HepG2 (cell line): Measurements from ENCODE around the gene VGLL3. TPM values are rescaled to one million over a fixed set of nuclear protein-coding genes. Genes with fewer than 3 reads are reported as not detected.

Experiments used
- ATAC-seq: fragments of 200-7000 bp; cut with Tn5 transposase; 3 replicates; pipeline ENCODE4 v1.9.1; 2020; ENCODE audit warnings: mild to moderate bottlenecking, moderate library complexity
- BruUV-seq: library from RNA; stranded (reverse); fragments of 400-500 nt; replicated peaks from 2 replicates; lab custom pipeline; 2021; lab: Mats Ljungman, UMichigan
- CTCF ChIA-PET: fragments of 300-600 bp; formaldehyde crosslinking; extraction: SDS; loops from one replicate; lab custom pipeline; 2021; ENCODE audit warnings: low total read pairs, inconsistent platforms, low intra/inter-chr PET ratio; lab: Yijun Ruan, JAX
- POLR2A ChIA-PET: fragments of 350-600 bp; sonication (Branson Sonifier 250); formaldehyde crosslinking; loops from one replicate; lab custom pipeline; 2020; ENCODE audit warnings: antibody characterized with exemption, inconsistent platforms; lab: Yijun Ruan, JAX
- DNase-seq: peaks from one replicate; pipeline ENCODE4 v3.0.0-alpha.2; 2015; ENCODE audit warnings: low spot score
- FAIRE-seq: peaks from 3 replicates; lab custom pipeline; 2011; peaks lifted over from hg19 to GRCh38; lab: Jason Lieb, UNC
- H2AFZ ChIP-seq: one replicate; pipeline ENCODE4 v1.6.1; 2011; ENCODE audit warnings: low read length, inconsistent platforms
- H3K27ac ChIP-seq: fragments of 300-600 bp; 3 replicates; pipeline ENCODE4 v1.8.0; 2011; ENCODE audit warnings: mixed run types, mild to moderate bottlenecking, mixed read lengths, low read length, inconsistent platforms; ENCODE audit not compliant: insufficient read depth; ENCODE audit errors: extremely low read length
- H3K27me3 ChIP-seq, 2 experiments: fragments of 200-600 bp in 1 of 2; 2 replicates in 1 of 2; 3 replicates in 1 of 2; pipeline versions ENCODE4 v1.6.0 to v1.8.0; 2011; ENCODE audit warnings: low read length in 2 of 2, mild to moderate bottlenecking in 2 of 2, moderate library complexity in 2 of 2, inconsistent platforms in 1 of 2; ENCODE audit not compliant: insufficient read depth in 2 of 2, control insufficient read depth in 1 of 2
- H3K36me3 ChIP-seq, 2 experiments: fragments of 200-600 bp in 1 of 2; replicated peaks in 1 of 2; 2 replicates in 1 of 2; 3 replicates in 1 of 2; pipeline versions ENCODE4 v1.5.1 to v1.8.0; 2011; ENCODE audit warnings: low read length in 2 of 2, inconsistent platforms in 1 of 2; ENCODE audit not compliant: insufficient read depth in 2 of 2, control insufficient read depth in 1 of 2
- H3K4me1 ChIP-seq: 2 replicates; pipeline ENCODE4 v1.5.1; 2012; ENCODE audit warnings: low read length, inconsistent platforms; ENCODE audit not compliant: insufficient read depth
- H3K4me2 ChIP-seq: 2 replicates; pipeline ENCODE4 v1.6.0; 2011; ENCODE audit warnings: low read depth, low read length, inconsistent platforms
- H3K4me3 ChIP-seq, 3 experiments: fragments of 200-600 bp in 1 of 3; sonication (generic), shearing (Covaris generic) in 1 of 3; replicated peaks in 1 of 3; 2 replicates each; pipeline ENCODE4 v1.5.1; 2011 to 2016; ENCODE audit warnings: low read length in 3 of 3, inconsistent platforms in 2 of 3, low read depth in 2 of 3, mild to moderate bottlenecking in 2 of 3, control low read depth in 1 of 3, mixed read lengths in 1 of 3; ENCODE audit not compliant: insufficient read depth in 1 of 3
- H3K79me2 ChIP-seq: one replicate; pipeline ENCODE4 v1.6.1; 2011; ENCODE audit warnings: low read length, inconsistent platforms; ENCODE audit not compliant: insufficient read depth
- H3K9ac ChIP-seq: 2 replicates; pipeline ENCODE4 v1.6.0; 2011; ENCODE audit warnings: mild to moderate bottlenecking, low read depth, low read length, inconsistent platforms; ENCODE audit not compliant: insufficient read depth
- H3K9me3 ChIP-seq: 2 replicates; pipeline ENCODE4 v1.5.1; 2012; ENCODE audit warnings: mild to moderate bottlenecking, low read length
- H4K20me1 ChIP-seq: 2 replicates; pipeline ENCODE4 v1.6.0; 2011; ENCODE audit warnings: inconsistent platforms, mild to moderate bottlenecking, low read length, moderate library complexity; ENCODE audit not compliant: insufficient read depth
- CSRNP2 ChIP-seq: sonication (generic); formaldehyde crosslinking; conservative IDR thresholded peaks from 2 replicates; pipeline ENCODE4 v1.8.0; 2022; ENCODE audit warnings: low read depth, missing genetic modification reagents
- ESRRA ChIP-seq: sonication (generic); formaldehyde crosslinking; IDR thresholded peaks from 2 replicates; pipeline ENCODE4 v1.5.1; 2020; ENCODE audit warnings: mild to moderate bottlenecking, low read depth, missing genetic modification reagents
- HIVEP1 ChIP-seq: sonication (generic); formaldehyde crosslinking; IDR thresholded peaks from 2 replicates; pipeline ENCODE4 v1.4.0; 2020; ENCODE audit warnings: mild to moderate bottlenecking, missing genetic modification reagents
- HNF4G ChIP-seq, 2 experiments: sonication (generic) in 1 of 2; formaldehyde crosslinking in 1 of 2; IDR thresholded peaks; 2 replicates each; pipeline versions ENCODE4 v1.4.0 to v1.6.1; 2011 to 2020; ENCODE audit warnings: borderline replicate concordance in 2 of 2, low read depth in 2 of 2, mild to moderate bottlenecking in 2 of 2, low read length in 1 of 2, missing genetic modification reagents in 1 of 2, moderate library complexity in 1 of 2
- ISX ChIP-seq: sonication (generic); formaldehyde crosslinking; conservative IDR thresholded peaks from 2 replicates; pipeline ENCODE4 v1.5.0; 2020; ENCODE audit warnings: missing genetic modification reagents
- KDM4B ChIP-seq: sonication (generic); formaldehyde crosslinking; IDR thresholded peaks from 2 replicates; pipeline ENCODE4 v1.4.0; 2020; ENCODE audit warnings: missing genetic modification reagents
- KIAA2018 ChIP-seq: sonication (generic); formaldehyde crosslinking; IDR thresholded peaks from 2 replicates; pipeline ENCODE4 v1.5.0; 2020; ENCODE audit warnings: mild to moderate bottlenecking, missing genetic modification reagents, borderline replicate concordance
- SALL1 ChIP-seq: sonication (generic); formaldehyde crosslinking; IDR thresholded peaks from 2 replicates; pipeline ENCODE4 v1.8.0; 2022; ENCODE audit warnings: mild to moderate bottlenecking, missing genetic modification reagents
- SIN3A ChIP-seq: IDR thresholded peaks from 2 replicates; pipeline ENCODE4 v1.6.1; 2011; ENCODE audit warnings: low read depth, mild to moderate bottlenecking, control low read depth, low read length, borderline replicate concordance
- THRA ChIP-seq: sonication (generic); formaldehyde crosslinking; IDR thresholded peaks from 2 replicates; pipeline ENCODE4 v1.4.0; 2020; ENCODE audit warnings: missing genetic modification reagents, borderline replicate concordance
- WGBS: methylation state at CpG from one replicate; pipeline ENCODE4 v1.1.6; 2017; ENCODE audit warnings: low lambda C conversion rate; 5-methylcytosine and 5-hydroxymethylcytosine counted together
- in situ Hi-C: cut with HindIII; loops from 2 replicates; pipeline ENCODE4 v1.10.0; 2017; ENCODE audit warnings: low pct_unique_long_range_greater_than_20kb; ENCODE audit not compliant: extremely low pct_ligation_motif_present
- intact Hi-C: fragments of 100-400 bp; cut with micrococcal nuclease; formaldehyde crosslinking; loops from one replicate; pipeline ENCODE4 v1.10.0; 2022; ENCODE audit not compliant: unreplicated experiment
- polyA plus RNA-seq, 8 experiments: library from polyadenylated mRNA; depleted of rRNA in 3 of 8; stranded (reverse) in 7 of 8; unstranded in 1 of 8; fragments of >200 nt; fragmentation: Illumina TruSeq in 4 of 8; extraction: Trizol in 4 of 8; gene quantifications; 2 replicates each; pipeline versions ENCODE4 v1.2.1 to v1.2.3, GENCODE V29; 2011 to 2016; ENCODE audit warnings: low read depth in 4 of 8, missing spikeins in 1 of 8, mixed read lengths in 1 of 8; ENCODE audit not compliant: insufficient read depth in 1 of 8
- total RNA-seq, 5 experiments: library from RNA; depleted of rRNA; stranded (reverse); fragments of >200 nt; fragmentation: Illumina TruSeq; extraction: Trizol; gene quantifications; 2 replicates each; pipeline ENCODE4 v1.2.3, GENCODE V29; 2016; ENCODE audit warnings: low read depth in 1 of 5

VGLL3 gene
- total and polyA plus RNA-seq, 2 of the 13 experiments (the other 11 are each of a cell fraction or from before 2014, with no cell fraction given) = 0.03 to 0.07 TPM

DNA sequence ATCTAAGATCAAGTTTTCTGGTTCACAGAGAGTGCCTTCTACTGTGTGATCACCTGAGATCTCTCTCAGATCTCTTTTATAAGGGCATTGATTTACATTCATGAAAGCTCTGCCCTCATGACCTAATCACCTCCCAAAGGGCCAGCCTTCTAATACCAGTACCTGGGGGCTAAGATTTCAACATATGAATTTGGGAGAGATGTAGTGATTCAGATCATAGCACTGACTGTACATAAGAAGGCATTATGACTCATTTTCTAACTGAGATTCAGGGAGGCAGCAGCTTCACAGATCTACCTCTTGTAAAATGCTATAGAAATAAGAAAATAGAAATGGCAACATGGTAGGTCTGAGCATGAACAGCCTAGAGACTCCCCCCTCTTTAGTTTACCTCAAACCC is 39.6 kb downstream of the VGLL3 start (continued):
- TF ChIP-seq KIAA2018 (CRISPR knock-in tag) (no peak), CSRNP2 (CRISPR knock-in tag) (no peak)

GRCh38 chr3:86950717-86951116 is 40.2 kb downstream of the VGLL3 start:
- no peak for TF ChIP-seq THRA (CRISPR knock-in tag)
- no peak for TF ChIP-seq ISX
- no peak for TF ChIP-seq SALL1 (CRISPR knock-in tag)
- no peak for TF ChIP-seq KDM4B (CRISPR knock-in tag)
- TF ChIP-seq ESRRA (CRISPR knock-in tag) = no peak
- no peak for TF ChIP-seq SIN3A
- no peak for TF ChIP-seq HNF4G (IDR thresholded peaks at IDR 0.05; ENCODE audit: borderline replicate concordance, low read depth, low read length)
- no peak for TF ChIP-seq HNF4G (CRISPR knock-in tag; IDR thresholded peaks at IDR 0.05; ENCODE audit: borderline replicate concordance, low read depth)
- no peak for TF ChIP-seq HIVEP1
- Histone ChIP-seq H3K4me2 (no peak overlapping the region), H3K36me3 (no peaks in the 10 kb centered on the region), H3K79me2 (no peaks in the 10 kb centered on the region), H3K4me3 (no peak overlapping the region), H2AFZ (no peak overlapping the region), H3K9me3 (no peaks in the 10 kb centered on the region), H3K9ac (no peak overlapping the region), H3K4me1 (no peaks in the 10 kb centered on the region), H4K20me1 (no peaks in the 10 kb centered on the region), H3K27ac (no peak overlapping the region), H3K27me3 (no peaks in the 10 kb centered on the region)
- POLR2A ChIA-PET = no interaction called here
- 1% methylated on average over 3 of the region's 3 CpGs for WGBS
- DNase-seq = no peak
- CTCF ChIA-PET = no interaction called here
- no peak for ATAC-seq
- intact Hi-C loops (no loop called here), in situ Hi-C loops (no loop called here)
- BruUV-seq = no TSS peak
- no peak for FAIRE-seq
